Nephron progenitor cell (in vitro differentiated cells): ENCODE data around the gene ROMO1.
A peak's percentile ranks its signal among the peaks of the same experiment; 100 is the strongest.
"Not testable (repeated sequence)": the region's sequence is repeated elsewhere in the genome, so short reads cannot be mapped to it uniquely, and the experiment has no call there.

ENCODE experiments used
- DNase-seq: peaks from one replicate; pipeline ENCODE4 v3.0.0; 2021
- H3K27ac Mint-ChIP-seq: 2 replicates; pipeline ENCODE4 v1.8.0; 2021; ENCODE audit warnings: mild to moderate bottlenecking, moderate library complexity, mixed read lengths
- H3K27me3 Mint-ChIP-seq: 2 replicates; pipeline ENCODE4 v1.8.0; 2021; ENCODE audit warnings: mild to moderate bottlenecking, low read depth, mixed read lengths; ENCODE audit not compliant: poor library complexity
- H3K36me3 Mint-ChIP-seq: 2 replicates; pipeline ENCODE4 v1.8.0; 2021; ENCODE audit warnings: low read depth, mixed read lengths
- H3K4me1 Mint-ChIP-seq: 2 replicates; pipeline ENCODE4 v1.8.0; 2021; ENCODE audit warnings: mixed read lengths
- H3K4me3 Mint-ChIP-seq: 2 replicates; pipeline ENCODE4 v1.8.0; 2021; ENCODE audit warnings: mild to moderate bottlenecking, moderate library complexity, mixed read lengths
- H3K9me3 Mint-ChIP-seq: 2 replicates; pipeline ENCODE4 v1.8.0; 2021; ENCODE audit warnings: mild to moderate bottlenecking, moderate library complexity, mixed read lengths
- TF ChIP-seq, protein P1 (sequence below): fragments of 200-600 bp; sonication (generic); IDR thresholded peaks from 2 replicates; pipeline ENCODE4 v1.5.0; 2021; ENCODE audit warnings: antibody characterized with exemption

The ROMO1 gene

DNA sequence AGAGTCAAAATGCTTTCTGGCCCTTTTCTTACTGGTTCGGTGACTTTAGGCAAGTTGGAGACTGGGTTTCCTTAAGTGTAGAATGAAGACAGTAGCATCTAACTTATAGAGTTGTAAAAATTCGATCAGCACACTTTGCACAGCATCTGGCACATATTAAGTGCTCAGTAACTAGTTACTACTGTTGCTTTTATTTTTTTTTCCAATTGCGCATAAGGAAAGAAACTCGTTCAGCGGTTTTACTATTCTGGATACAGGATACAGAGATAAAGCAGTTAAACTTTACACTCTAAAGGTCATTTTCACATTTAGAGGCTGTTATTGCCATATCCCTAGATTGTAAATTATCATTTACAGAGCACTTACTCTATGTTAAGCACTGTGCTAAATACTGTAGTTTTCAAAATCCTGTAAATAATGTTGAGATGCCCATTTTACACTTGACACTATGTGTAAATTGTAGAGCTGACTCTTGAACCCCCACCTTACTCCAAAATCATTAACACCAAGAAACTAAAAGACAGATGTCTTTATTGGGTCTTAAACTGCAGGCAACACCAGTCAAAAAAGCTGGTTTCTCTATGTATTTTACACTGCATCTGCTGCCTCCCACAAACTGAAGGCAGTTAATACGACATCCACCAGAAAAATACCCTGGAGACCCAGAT lies 886 bp downstream of the ROMO1 start:
- H3K27ac Mint-ChIP-seq: peak overlapping the region; percentile 98
- H3K4me3 Mint-ChIP-seq: peak overlapping the region; percentile 96
- TF ChIP-seq, protein P1, sequence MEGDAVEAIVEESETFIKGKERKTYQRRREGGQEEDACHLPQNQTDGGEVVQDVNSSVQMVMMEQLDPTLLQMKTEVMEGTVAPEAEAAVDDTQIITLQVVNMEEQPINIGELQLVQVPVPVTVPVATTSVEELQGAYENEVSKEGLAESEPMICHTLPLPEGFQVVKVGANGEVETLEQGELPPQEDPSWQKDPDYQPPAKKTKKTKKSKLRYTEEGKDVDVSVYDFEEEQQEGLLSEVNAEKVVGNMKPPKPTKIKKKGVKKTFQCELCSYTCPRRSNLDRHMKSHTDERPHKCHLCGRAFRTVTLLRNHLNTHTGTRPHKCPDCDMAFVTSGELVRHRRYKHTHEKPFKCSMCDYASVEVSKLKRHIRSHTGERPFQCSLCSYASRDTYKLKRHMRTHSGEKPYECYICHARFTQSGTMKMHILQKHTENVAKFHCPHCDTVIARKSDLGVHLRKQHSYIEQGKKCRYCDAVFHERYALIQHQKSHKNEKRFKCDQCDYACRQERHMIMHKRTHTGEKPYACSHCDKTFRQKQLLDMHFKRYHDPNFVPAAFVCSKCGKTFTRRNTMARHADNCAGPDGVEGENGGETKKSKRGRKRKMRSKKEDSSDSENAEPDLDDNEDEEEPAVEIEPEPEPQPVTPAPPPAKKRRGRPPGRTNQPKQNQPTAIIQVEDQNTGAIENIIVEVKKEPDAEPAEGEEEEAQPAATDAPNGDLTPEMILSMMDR: no peak
- no peaks in the 10 kb centered on the region for H3K27me3 Mint-ChIP-seq
- DNase-seq: no peak
- peaks cover 32% of the 10 kb centered on the region for H3K4me1 Mint-ChIP-seq
- H3K9me3 Mint-ChIP-seq: no peaks in the 10 kb centered on the region
- peaks cover 35% of the 10 kb centered on the region for H3K36me3 Mint-ChIP-seq

DNA sequence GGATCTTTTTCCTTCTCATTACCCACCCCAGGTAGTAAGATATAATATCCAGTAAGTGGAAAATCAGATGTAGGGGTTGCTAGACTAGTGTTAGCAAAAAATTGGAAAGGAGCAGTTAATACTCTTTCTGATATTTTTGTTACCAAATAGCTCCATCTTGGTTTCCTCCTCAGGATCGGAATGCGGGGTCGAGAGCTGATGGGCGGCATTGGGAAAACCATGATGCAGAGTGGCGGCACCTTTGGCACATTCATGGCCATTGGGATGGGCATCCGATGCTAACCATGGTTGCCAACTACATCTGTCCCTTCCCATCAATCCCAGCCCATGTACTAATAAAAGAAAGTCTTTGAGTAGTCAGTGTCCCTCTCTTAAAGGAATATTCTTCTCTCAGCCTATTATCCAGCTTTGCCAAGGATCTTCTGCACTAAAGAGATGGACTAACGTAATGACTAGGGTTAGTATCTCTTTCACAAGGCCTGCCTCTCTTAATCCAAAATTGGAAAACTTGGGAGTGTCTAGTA lies 1.5 kb downstream of the ROMO1 start:
- Mint-ChIP-seq H3K9me3 (no peaks in the 10 kb centered on the region), H3K4me1 (peaks cover 32% of the 10 kb centered on the region), H3K27ac (peak overlapping the region; percentile 98), H3K27me3 (no peaks in the 10 kb centered on the region), H3K36me3 (peaks cover 35% of the 10 kb centered on the region), H3K4me3 (peak overlapping the region; percentile 96)
- DNase-seq: no peak
- TF ChIP-seq, protein P1: no peak

DNA sequence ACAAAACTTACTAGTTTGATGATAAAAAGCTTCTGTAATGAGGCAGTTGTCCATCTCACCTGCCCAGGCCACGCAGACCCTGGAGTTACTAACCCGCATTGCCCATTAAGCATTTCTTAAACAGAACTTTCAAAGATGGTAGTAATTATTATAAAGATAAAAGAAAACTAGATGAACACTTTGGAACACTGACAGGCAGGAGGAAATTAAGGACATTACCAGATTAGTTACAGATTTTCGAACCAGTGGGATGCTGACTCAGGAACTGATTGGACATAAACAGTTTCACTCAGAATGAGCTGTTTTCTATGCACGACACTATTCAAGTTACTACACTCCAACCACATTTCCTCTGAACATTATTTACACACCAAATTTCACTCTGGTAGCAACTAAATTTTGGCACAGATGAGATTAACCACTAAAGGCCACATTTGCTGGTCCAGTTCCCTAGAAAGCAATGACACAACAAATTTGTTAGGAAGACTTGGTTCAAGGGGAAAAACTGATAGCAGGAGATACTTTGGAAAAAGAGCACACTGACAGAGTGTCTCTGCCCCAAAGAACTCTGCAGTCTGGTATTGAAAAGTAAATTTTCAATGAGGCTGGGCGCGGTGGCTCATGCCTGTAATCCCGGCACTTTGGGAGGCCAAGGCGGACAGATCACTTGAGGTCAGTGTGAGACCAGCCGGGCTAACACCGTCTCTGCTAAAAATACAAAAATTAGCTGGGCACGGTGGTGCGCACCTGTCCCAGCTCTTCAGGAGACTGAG lies 3.0 kb downstream of the ROMO1 start:
- Mint-ChIP-seq H3K36me3 (peaks cover 45% of the 10 kb centered on the region), H3K4me3 (peak overlapping the region; percentile 17), H3K27ac (peak overlapping the region; percentile 94)

DNA sequence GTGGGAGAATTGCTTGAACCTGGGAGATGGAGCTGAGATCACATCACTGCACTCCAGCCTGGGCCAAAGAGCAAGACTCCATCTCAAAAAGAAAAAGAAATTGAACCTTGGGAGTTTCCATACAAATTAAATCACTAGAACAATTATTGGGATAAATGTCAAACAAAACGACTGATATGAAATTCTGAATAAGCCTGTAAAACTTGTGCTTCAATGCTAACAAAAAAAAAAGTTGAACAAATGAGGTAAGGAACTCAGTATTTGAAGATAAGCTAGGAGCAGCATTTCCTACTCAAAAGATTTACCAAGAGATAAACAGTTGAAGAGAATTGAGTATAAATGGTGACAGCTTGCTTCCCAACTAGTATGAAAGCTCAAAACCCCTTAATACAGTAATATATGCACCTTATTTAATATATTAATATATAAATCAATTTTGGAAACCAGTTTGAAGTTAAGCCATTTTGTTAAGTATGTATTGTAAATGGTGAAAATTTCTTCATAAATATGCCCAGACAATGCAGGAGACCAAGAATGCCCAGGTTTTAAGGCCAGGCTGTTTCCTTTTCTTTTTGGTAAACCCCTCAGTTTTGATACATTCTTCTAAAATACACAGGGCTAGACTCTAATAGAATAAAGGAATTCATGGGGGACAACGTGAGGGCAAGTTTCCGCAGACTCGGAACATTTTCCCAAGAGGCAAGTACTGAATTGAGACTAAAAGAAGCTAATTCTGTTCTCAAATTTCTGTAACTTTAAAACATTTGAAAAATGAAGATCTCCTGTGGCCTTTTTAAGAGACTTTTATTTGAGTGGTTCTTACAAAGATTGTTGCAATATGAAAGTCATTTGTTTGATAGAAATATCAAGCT lies 3.9 kb downstream of the ROMO1 start:
- peaks cover 23% of the 10 kb centered on the region for H3K4me1 Mint-ChIP-seq

More for the DNA sequence above, 3.0 kb downstream of the ROMO1 start:
- TF ChIP-seq, protein P1: no peak
- Mint-ChIP-seq H3K4me1 (peaks cover 31% of the 10 kb centered on the region), H3K9me3 (no peaks in the 10 kb centered on the region), H3K27me3 (no peaks in the 10 kb centered on the region)
- DNase-seq: no peak

DNA sequence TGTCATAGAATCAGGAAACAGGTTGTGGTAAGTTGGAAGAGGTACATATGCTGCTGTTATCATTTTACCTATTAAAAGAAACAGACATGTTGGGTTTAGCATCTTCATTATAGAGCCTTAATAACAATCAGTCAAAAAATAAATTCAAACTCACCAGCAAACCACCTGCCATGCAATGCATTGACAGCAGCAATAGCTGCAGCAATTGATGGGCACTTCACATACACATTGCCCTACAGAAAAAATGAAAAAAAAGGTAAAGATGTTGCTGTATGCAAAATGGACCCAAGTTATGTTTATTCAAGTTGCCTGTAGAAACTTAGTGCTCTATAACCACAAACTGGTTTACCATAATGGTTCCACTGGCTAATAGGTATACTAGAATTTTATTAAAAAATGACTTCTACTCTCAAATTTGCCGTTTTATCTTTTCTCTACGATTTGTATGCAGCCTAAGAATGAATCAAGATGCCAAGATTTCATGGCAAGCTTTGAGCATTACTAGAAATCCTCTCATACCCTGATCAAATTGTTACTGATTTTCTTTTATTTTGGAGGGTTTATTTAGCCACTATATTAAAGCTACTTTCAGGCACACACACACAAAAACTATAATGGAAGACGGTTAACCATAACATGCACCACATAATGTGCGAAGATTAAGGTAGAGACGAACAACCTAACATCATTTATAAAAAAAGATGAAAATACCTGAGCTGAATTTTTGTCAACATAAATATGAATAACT lies 5.5 kb downstream of the ROMO1 start:
- TF ChIP-seq, protein P1: no peak
- no peak for DNase-seq
- no peaks in the 10 kb centered on the region for H3K27me3 Mint-ChIP-seq
- H3K36me3 Mint-ChIP-seq: peaks cover 55% of the 10 kb centered on the region
- peak overlapping the region; percentile 29 for H3K27ac Mint-ChIP-seq
- H3K4me3 Mint-ChIP-seq: no peak overlapping the region
- H3K4me1 Mint-ChIP-seq: peaks cover 14% of the 10 kb centered on the region
- no peaks in the 10 kb centered on the region for H3K9me3 Mint-ChIP-seq

More for the DNA sequence above, 3.9 kb downstream of the ROMO1 start:
- Mint-ChIP-seq H3K9me3 (no peaks in the 10 kb centered on the region), H3K27me3 (no peaks in the 10 kb centered on the region), H3K4me3 (no peak overlapping the region), H3K27ac (peak overlapping the region; percentile 94), H3K36me3 (peaks cover 45% of the 10 kb centered on the region)
- TF ChIP-seq, protein P1: no peak
- no peak for DNase-seq

DNA sequence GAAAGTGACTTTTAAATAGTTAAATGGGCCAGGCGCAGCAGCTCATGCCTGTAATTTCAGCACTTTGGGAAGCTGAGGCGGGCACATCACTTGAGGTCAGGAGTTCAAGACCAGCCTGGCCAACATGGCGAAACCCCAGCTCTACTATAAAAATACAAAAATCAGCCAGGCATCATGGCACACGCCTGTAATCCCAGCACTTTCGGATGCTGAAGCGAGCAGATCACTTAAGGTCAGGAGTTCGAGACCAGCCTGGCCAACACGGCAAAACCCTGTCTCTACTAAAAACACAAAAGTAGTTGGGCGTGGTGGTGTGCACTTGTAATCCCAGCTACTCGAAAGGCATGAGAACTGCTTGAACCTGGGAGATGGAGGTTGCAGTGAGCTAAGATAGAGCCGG lies 6.7 kb downstream of the ROMO1 start:
- H3K27ac Mint-ChIP-seq, H3K4me3 Mint-ChIP-seq, H3K4me1 Mint-ChIP-seq, H3K9me3 Mint-ChIP-seq, H3K27me3 Mint-ChIP-seq, DNase-seq: not testable (repeated sequence)
- H3K36me3 Mint-ChIP-seq: peaks cover 60% of the 10 kb centered on the region

DNA sequence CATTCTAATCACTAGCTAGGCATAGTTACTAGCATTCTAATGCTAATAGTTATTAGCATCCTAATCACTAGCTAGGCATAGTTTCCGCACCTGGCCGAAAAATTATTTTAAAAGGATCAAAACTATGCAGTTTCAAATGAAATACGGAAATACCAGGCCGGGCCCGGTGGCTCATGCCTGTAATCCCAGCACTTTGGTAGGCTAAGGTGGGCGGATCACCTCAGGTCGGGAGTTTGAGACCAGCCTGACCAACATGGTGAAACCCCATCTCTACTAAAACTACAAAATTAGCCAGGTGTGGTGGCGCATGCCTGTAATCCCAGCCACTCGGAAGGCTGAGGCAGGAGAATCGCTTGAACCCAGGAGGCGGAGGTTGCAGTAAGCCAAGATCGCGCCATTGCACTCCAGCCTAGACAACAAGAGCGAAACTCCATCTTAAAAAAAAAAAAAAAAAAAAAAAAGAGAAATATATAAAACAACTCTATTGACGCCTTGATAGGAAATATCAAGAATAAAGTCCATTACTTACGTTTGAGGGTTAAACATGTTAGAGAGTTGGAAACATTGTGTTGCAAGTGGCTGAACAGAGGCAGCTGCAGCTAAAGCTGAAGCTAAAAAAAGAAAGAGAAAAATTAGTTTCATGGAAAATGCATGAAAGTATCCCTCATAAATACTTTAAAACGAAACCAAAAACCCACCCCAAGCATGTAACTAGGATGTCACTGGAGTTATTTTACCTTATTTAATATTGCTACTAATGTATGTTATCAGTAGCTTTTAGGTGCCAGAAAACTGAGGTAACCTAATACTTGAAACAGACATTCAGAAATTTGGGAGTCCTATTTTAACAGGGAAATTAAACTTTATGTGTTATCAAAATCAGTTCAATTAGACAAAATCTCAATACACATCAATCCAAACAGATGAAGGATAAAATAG lies 7.7 kb downstream of the ROMO1 start:
- not testable (repeated sequence) for H3K4me1 Mint-ChIP-seq, H3K9me3 Mint-ChIP-seq, H3K27me3 Mint-ChIP-seq, DNase-seq, H3K4me3 Mint-ChIP-seq
- Mint-ChIP-seq H3K36me3 (peaks cover 70% of the 10 kb centered on the region), H3K27ac (peak overlapping the region; percentile 59)
